Loucy (cell line): ENCODE results near the gene ZNF518A.
A peak's percentile ranks its signal among the peaks of the same experiment; 100 is the strongest.

Source experiments
- H2AFZ ChIP-seq: fragments of 200-600 bp; sonication (generic); 2 replicates; pipeline ENCODE4 v1.6.0; 2016; ENCODE audit warnings: antibody characterized with exemption, mild to moderate bottlenecking, low read length, moderate library complexity
- H3F3A ChIP-seq: fragments of 200-600 bp; 2 replicates; pipeline ENCODE4 v1.6.0; 2016; ENCODE audit warnings: antibody characterized with exemption, low read depth, mild to moderate bottlenecking
- H3K27me3 ChIP-seq: fragments of 200-600 bp; sonication (generic); 2 replicates; pipeline ENCODE4 v1.6.1; 2014; ENCODE audit warnings: low read length, mild to moderate bottlenecking; ENCODE audit not compliant: insufficient read depth, poor library complexity, severe bottlenecking
- H3K36me3 ChIP-seq: fragments of 200-600 bp; sonication (generic); 2 replicates; pipeline ENCODE4 v1.6.1; 2016; ENCODE audit warnings: low read length; ENCODE audit not compliant: insufficient read depth
- H3K4me1 ChIP-seq: fragments of 200-600 bp; sonication (generic); 2 replicates; pipeline ENCODE4 v1.5.1; 2014; ENCODE audit warnings: low read length, mild to moderate bottlenecking; ENCODE audit not compliant: insufficient read depth, poor library complexity, severe bottlenecking
- H3K4me2 ChIP-seq: fragments of 200-600 bp; sonication (generic); 2 replicates; pipeline ENCODE4 v1.6.0; 2014; ENCODE audit warnings: antibody characterized with exemption, low read length, low read depth, mild to moderate bottlenecking; ENCODE audit not compliant: poor library complexity, severe bottlenecking
- H3K4me3 ChIP-seq: fragments of 200-600 bp; sonication (generic); 2 replicates; pipeline ENCODE4 v1.5.1; 2014; ENCODE audit warnings: low read length, mild to moderate bottlenecking, mixed read lengths; ENCODE audit not compliant: poor library complexity, severe bottlenecking
- H3K79me2 ChIP-seq: fragments of 200-600 bp; sonication (generic); 2 replicates; pipeline ENCODE4 v1.6.1; 2014; ENCODE audit warnings: low read length; ENCODE audit not compliant: insufficient read depth
- H3K9ac ChIP-seq: fragments of 200-600 bp; sonication (generic); 2 replicates; pipeline ENCODE4 v1.6.0; 2014; ENCODE audit warnings: mild to moderate bottlenecking, low read depth, low read length, moderate library complexity; ENCODE audit not compliant: poor library complexity, severe bottlenecking
- H3K9me2 ChIP-seq: fragments of 200-600 bp; sonication (generic); replicated peaks from 2 replicates; pipeline ENCODE4 v1.6.1; 2016; ENCODE audit warnings: low read depth, low read length, mixed read lengths
- H3K9me3 ChIP-seq: fragments of 200-600 bp; sonication (generic); 2 replicates; pipeline ENCODE4 v1.6.1; 2014; ENCODE audit warnings: mild to moderate bottlenecking, antibody characterized with exemption, low read length, low read depth; ENCODE audit not compliant: insufficient read depth
- H4K20me1 ChIP-seq: fragments of 200-600 bp; sonication (generic); 2 replicates; pipeline ENCODE4 v1.6.0; 2014; ENCODE audit warnings: antibody characterized with exemption, low read length, mild to moderate bottlenecking; ENCODE audit not compliant: insufficient read depth, poor library complexity, severe bottlenecking
- CTCF ChIP-seq: fragments of 200-600 bp; sonication (generic); conservative IDR thresholded peaks from 2 replicates; pipeline ENCODE4 v1.5.1; 2014; ENCODE audit warnings: mild to moderate bottlenecking, antibody characterized with exemption, low read length
- EZH2phosphoT487 ChIP-seq: fragments of 200-600 bp; IDR thresholded peaks from 2 replicates; pipeline ENCODE4 v1.6.1; 2018; ENCODE audit warnings: antibody characterized with exemption, mild to moderate bottlenecking, moderate library complexity, borderline replicate concordance

The ZNF518A gene

DNA sequence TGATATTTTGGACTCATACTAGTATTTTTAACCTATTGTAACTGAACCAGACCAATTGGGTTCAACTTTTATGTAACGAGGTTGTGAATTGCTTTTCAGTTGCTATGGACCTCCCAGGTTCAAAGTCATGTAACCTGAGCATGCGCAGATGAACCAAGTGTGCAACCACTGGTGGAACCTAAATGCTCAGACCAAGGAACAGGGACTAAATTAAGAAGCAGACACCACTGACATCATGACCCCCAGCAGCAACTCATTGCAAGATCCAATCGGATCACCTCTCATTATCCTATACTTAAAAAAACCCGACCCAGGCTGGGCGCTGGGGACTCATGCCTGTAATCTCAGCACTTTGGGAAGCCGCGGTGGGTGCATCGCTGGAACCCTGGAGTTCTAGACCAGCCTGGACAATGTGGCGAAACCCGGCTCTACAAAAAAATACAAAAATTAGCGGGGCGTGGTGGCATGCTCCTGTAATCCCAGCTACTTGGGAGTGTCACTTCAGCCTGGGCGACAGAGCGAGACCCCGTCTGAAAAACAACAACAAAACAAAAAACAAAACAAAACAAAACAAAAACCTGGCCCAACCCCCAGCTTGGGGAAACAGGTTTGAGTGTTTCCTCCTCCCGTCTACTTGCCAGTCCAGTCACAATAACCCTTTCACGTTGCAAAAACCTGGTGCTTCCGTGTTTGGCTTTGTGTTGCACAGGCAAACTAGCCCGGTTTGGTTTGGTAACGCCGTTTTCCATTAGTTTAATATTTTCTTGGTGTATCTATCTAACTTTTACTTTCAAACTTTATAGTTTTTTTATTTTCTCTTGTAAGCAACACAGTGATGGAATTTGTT is 11.3 kb upstream of the ZNF518A start:
- no peaks in the 10 kb centered on the region for H3F3A ChIP-seq
- 0 out of 2 replicates have a peak, but pooled peaks cover 7% of the 10 kb centered on the region for H3K9me2 ChIP-seq
- H3K27me3 ChIP-seq, result peaks cover 99% of the 10 kb centered on the region
- H3K9me3 ChIP-seq, result no peaks in the 10 kb centered on the region
- H3K4me3 ChIP-seq, result no peak overlapping the region
- no peaks in the 10 kb centered on the region for H4K20me1 ChIP-seq
- H2AFZ ChIP-seq, result no peak overlapping the region
- H3K4me2 ChIP-seq, result no peak overlapping the region
- no peak overlapping the region for H3K9ac ChIP-seq
- H3K79me2 ChIP-seq, result no peaks in the 10 kb centered on the region
- no peaks in the 10 kb centered on the region for H3K4me1 ChIP-seq
- H3K36me3 ChIP-seq, result no peaks in the 10 kb centered on the region
- TF ChIP-seq CTCF (no peak), EZH2phosphoT487 (no peak)

- Histone ChIP-seq H3K9me2 (no peaks in the 10 kb centered on the region), H3K36me3 (no peaks in the 10 kb centered on the region), H2AFZ (no peak overlapping the region), H3K27me3 (peaks cover 100% of the 10 kb centered on the region), H3K9ac (no peak overlapping the region), H3F3A (no peaks in the 10 kb centered on the region), H3K79me2 (no peaks in the 10 kb centered on the region), H3K4me1 (peaks cover 8% of the 10 kb centered on the region), H3K4me3 (no peak overlapping the region), H3K9me3 (no peaks in the 10 kb centered on the region), H3K4me2 (no peak overlapping the region), H4K20me1 (no peaks in the 10 kb centered on the region)
- TF ChIP-seq CTCF, result no peak
- TF ChIP-seq EZH2phosphoT487, result no peak
Observed at GRCh38 chr10:96122824-96123223, 7.3 kb upstream of the ZNF518A start.

DNA sequence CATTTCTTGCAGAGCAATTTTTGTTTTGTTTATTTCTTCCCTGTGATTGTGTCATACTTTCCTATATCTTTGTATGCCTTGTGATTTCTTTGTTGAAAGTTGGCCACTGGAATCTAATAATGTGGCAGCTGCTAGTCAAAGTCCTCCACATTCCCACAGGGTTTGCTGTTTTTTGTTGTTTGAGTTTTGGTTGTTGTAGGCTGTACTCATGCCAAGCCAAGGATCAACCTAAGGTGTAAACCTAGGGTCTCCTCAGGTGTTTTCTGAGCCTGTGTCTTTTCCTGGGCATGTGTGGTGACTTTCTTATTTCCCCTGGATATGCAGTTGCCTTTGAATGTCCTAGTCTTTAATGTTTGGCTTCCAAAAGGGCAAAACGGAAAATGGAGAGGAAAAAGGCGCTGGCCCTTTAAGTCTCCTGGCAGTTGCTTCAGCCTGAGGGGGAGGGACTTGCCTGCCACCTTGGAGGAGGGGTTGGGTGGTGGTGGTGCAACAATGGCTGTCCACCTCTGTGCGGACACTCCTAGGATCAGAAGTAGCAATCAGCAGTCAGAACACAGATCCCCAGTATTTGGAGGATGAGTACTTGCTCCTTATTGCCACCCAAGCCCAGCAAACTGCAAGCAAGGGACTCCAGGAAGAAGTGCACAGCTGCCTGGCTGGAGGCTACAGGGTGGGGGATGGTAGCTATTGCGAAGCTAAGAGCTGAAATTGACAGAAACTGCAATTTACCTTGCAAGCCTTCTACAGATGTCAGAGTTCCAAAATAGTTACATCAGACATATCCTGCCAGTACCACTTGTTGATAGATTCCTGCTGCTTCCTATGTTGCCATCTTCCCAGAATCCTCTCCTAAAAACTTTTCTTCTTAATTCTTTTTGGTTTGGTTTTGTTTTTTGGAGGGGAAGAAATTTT is 5.6 kb upstream of the ZNF518A start:
- Histone ChIP-seq H3K79me2 (no peaks in the 10 kb centered on the region), H3K9me2 (no peaks in the 10 kb centered on the region), H3F3A (no peaks in the 10 kb centered on the region), H4K20me1 (no peaks in the 10 kb centered on the region), H3K9ac (no peak overlapping the region), H3K4me3 (peak overlapping the region; percentile 16), H3K4me1 (peaks cover 11% of the 10 kb centered on the region), H3K36me3 (no peaks in the 10 kb centered on the region), H3K4me2 (peak overlapping the region; percentile 29), H3K27me3 (peaks cover 100% of the 10 kb centered on the region), H2AFZ (peak overlapping the region; percentile 83), H3K9me3 (no peaks in the 10 kb centered on the region)
- TF ChIP-seq EZH2phosphoT487 (no peak), CTCF (no peak)
